Measurements from ENCODE around the gene ACVR1B.

Gene ACVR1B

GRCh38 chr12:52038447-52038846 is 86.9 kb downstream of the ACVR1B start:
- no peak for TF ChIP-seq CTCF (IDR thresholded peaks at IDR 0.05; ENCODE audit: control insufficient read depth, insufficient read depth, low read depth, low read length, missing control alignments)
- H3K4me3 ChIP-seq (ENCODE audit: control insufficient read depth, low read depth, low read length), result no peak overlapping the region
- no peak for DNase-seq (ENCODE audit: low read depth)

GRCh38 chr12:52041035-52041434 is 89.5 kb downstream of the ACVR1B start:
- no peak for TF ChIP-seq CTCF (IDR thresholded peaks at IDR 0.05; ENCODE audit: control insufficient read depth, insufficient read depth, low read depth, low read length, missing control alignments)
- DNase-seq (ENCODE audit: low read depth), result no peak
- H3K4me3 ChIP-seq (ENCODE audit: control insufficient read depth, low read depth, low read length), result no peak overlapping the region

- DNase-seq (ENCODE audit: low read depth), result no peak
Observed at GRCh38 chr12:52041695-52042123, 90.2 kb downstream of the ACVR1B start.

GRCh38 chr12:52042706-52043385 is 91.3 kb downstream of the ACVR1B start:
- no peak for DNase-seq (ENCODE audit: low read depth)
- H3K4me3 ChIP-seq (ENCODE audit: control insufficient read depth, low read depth, low read length), result no peak overlapping the region
- TF ChIP-seq CTCF (IDR thresholded peaks at IDR 0.05; ENCODE audit: control insufficient read depth, insufficient read depth, low read depth, low read length, missing control alignments), result no peak

More at GRCh38 chr12:52041695-52042123, 90.2 kb downstream of the ACVR1B start:
- H3K4me3 ChIP-seq (ENCODE audit: control insufficient read depth, low read depth, low read length), result no peak overlapping the region
- TF ChIP-seq CTCF (IDR thresholded peaks at IDR 0.05; ENCODE audit: control insufficient read depth, insufficient read depth, low read depth, low read length, missing control alignments), result no peak

- no peak overlapping the region; the same call in 1 of the 2 replicates for H3K4me3 ChIP-seq (ENCODE audit: control insufficient read depth, low read depth, low read length)
- no peak for TF ChIP-seq CTCF (IDR thresholded peaks at IDR 0.05; ENCODE audit: control insufficient read depth, insufficient read depth, low read depth, low read length, missing control alignments)
- no peak for DNase-seq (ENCODE audit: low read depth)
Observed at GRCh38 chr12:52043386-52044212, 92.1 kb downstream of the ACVR1B start.

- no peak overlapping the region; the same call in 1 of the 2 replicates for H3K4me3 ChIP-seq (ENCODE audit: control insufficient read depth, low read depth, low read length)
- no peak for TF ChIP-seq CTCF (IDR thresholded peaks at IDR 0.05; ENCODE audit: control insufficient read depth, insufficient read depth, low read depth, low read length, missing control alignments)
- peak; percentile 96 for DNase-seq (ENCODE audit: low read depth)
Observed at GRCh38 chr12:52044292-52044983, 92.9 kb downstream of the ACVR1B start.
